SH-SY5Y (cell line): ENCODE data around the gene SLC25A30.

Experiments used
- GATA2 ChIP-seq: IDR thresholded peaks from 2 replicates; pipeline ENCODE4 v1.6.1; 2011; ENCODE audit warnings: mild to moderate bottlenecking, low read depth, low read length
- GATA3 ChIP-seq: IDR thresholded peaks from 2 replicates; pipeline ENCODE4 v1.6.1; 2011; ENCODE audit warnings: low read depth, mild to moderate bottlenecking, low read length, moderate library complexity

SLC25A30 gene

GRCh38 chr13:45384474-45385174 lies 33.5 kb downstream of the SLC25A30 start:
- TF ChIP-seq GATA2, result no peak
- TF ChIP-seq GATA3, result no peak

GRCh38 chr13:45381196-45381595 lies 37.0 kb downstream of the SLC25A30 start:
- no peak for TF ChIP-seq GATA2
- no peak for TF ChIP-seq GATA3

GRCh38 chr13:45374917-45375316 lies 43.3 kb downstream of the SLC25A30 start:
- no peak for TF ChIP-seq GATA2
- no peak for TF ChIP-seq GATA3

GRCh38 chr13:45373162-45373547 lies 45.0 kb downstream of the SLC25A30 start:
- TF ChIP-seq GATA3, result no peak
- TF ChIP-seq GATA2, result no peak

- TF ChIP-seq GATA2 (no peak), GATA3 (no peak)
Observed at GRCh38 chr13:45372189-45373161, 45.7 kb downstream of the SLC25A30 start.

GRCh38 chr13:45370922-45371406 lies 47.2 kb downstream of the SLC25A30 start:
- TF ChIP-seq GATA2, result no peak
- TF ChIP-seq GATA3, result no peak

GRCh38 chr13:45369116-45369515 lies 49.1 kb downstream of the SLC25A30 start:
- TF ChIP-seq GATA2 (no peak), GATA3 (no peak)

GRCh38 chr13:45368571-45368970 lies 49.6 kb downstream of the SLC25A30 start:
- TF ChIP-seq GATA2 (no peak), GATA3 (no peak)

- no peak for TF ChIP-seq GATA2
- no peak for TF ChIP-seq GATA3
Observed at GRCh38 chr13:45368005-45368404, 50.2 kb downstream of the SLC25A30 start.

- TF ChIP-seq GATA2 (no peak), GATA3 (no peak)
Observed at GRCh38 chr13:45367358-45367757, 50.8 kb downstream of the SLC25A30 start.

GRCh38 chr13:45365558-45365885 lies 52.7 kb downstream of the SLC25A30 start:
- TF ChIP-seq GATA2 (no peak), GATA3 (no peak)

GRCh38 chr13:45364876-45365557 lies 53.2 kb downstream of the SLC25A30 start:
- TF ChIP-seq GATA3 (no peak), GATA2 (no peak)

- no peak for TF ChIP-seq GATA3
- TF ChIP-seq GATA2, result no peak
Observed at GRCh38 chr13:45362939-45363338, 55.2 kb downstream of the SLC25A30 start.

GRCh38 chr13:45361596-45362206 lies 56.5 kb downstream of the SLC25A30 start:
- TF ChIP-seq GATA2, result no peak
- TF ChIP-seq GATA3, result no peak
